OCI-LY1 (cell line): Measurements from ENCODE around the gene B4GALT5.

ENCODE experiments used
- H2AFZ ChIP-seq: fragments of 200-600 bp; sonication (generic), shearing (Covaris generic); 2 replicates; pipeline ENCODE4 v1.6.0; 2014; ENCODE audit warnings: antibody characterized with exemption, mild to moderate bottlenecking, low read length
- H3F3A ChIP-seq: fragments of 200-600 bp; sonication (generic), shearing (Covaris generic); 2 replicates; pipeline ENCODE4 v1.6.0; 2014; ENCODE audit warnings: mild to moderate bottlenecking, antibody characterized with exemption, low read length, moderate library complexity; ENCODE audit not compliant: insufficient read depth
- H3K27ac ChIP-seq: fragments of 200-600 bp; sonication (generic); 2 replicates; pipeline ENCODE4 v1.5.1; 2014; ENCODE audit warnings: low read length, mixed run types, mild to moderate bottlenecking, low read depth; ENCODE audit not compliant: poor library complexity, severe bottlenecking
- H3K27me3 ChIP-seq: fragments of 200-600 bp; sonication (generic); 2 replicates; pipeline ENCODE4 v1.6.0; 2014; ENCODE audit warnings: antibody characterized with exemption, mild to moderate bottlenecking, low read length, moderate library complexity; ENCODE audit not compliant: insufficient read depth
- H3K36me3 ChIP-seq: fragments of 200-600 bp; sonication (generic); 2 replicates; pipeline ENCODE4 v1.6.1; 2014; ENCODE audit warnings: mild to moderate bottlenecking, antibody characterized with exemption, low read length, moderate library complexity, mixed read lengths; ENCODE audit not compliant: insufficient read depth
- H3K4me1 ChIP-seq: fragments of 200-600 bp; sonication (generic); 2 replicates; pipeline ENCODE4 v1.5.1; 2014; ENCODE audit warnings: mild to moderate bottlenecking, low read length, moderate library complexity; ENCODE audit not compliant: insufficient read depth, severe bottlenecking
- H3K4me2 ChIP-seq: fragments of 200-600 bp; sonication (generic), shearing (Covaris generic); 2 replicates; pipeline ENCODE4 v1.6.1; 2014; ENCODE audit warnings: low read length
- H3K4me3 ChIP-seq: fragments of 200-600 bp; sonication (generic); 2 replicates; pipeline ENCODE4 v1.5.1; 2014; ENCODE audit warnings: low read length, low read depth, mild to moderate bottlenecking, mixed read lengths; ENCODE audit not compliant: poor library complexity, severe bottlenecking
- H3K79me2 ChIP-seq: fragments of 200-600 bp; shearing (Covaris generic); 2 replicates; pipeline ENCODE4 v1.6.1; 2016; ENCODE audit warnings: mixed run types, low read length, mixed read lengths; ENCODE audit not compliant: insufficient read depth
- H3K9ac ChIP-seq: fragments of 200-600 bp; sonication (generic), shearing (Covaris generic); 2 replicates; pipeline ENCODE4 v1.6.1; 2014; ENCODE audit warnings: mild to moderate bottlenecking, low read length, mixed read lengths
- H3K9me2 ChIP-seq: fragments of 200-600 bp; sonication (generic), shearing (Covaris generic); 2 replicates; pipeline ENCODE4 v1.6.1; 2014; ENCODE audit warnings: low read depth, mild to moderate bottlenecking, low read length, mixed read lengths
- H3K9me3 ChIP-seq: fragments of 200-600 bp; shearing (Covaris generic); 2 replicates; pipeline ENCODE4 v1.6.1; 2014; ENCODE audit warnings: low read length, mixed read lengths
- H4K20me1 ChIP-seq: fragments of 200-600 bp; sonication (generic), shearing (Covaris generic); 2 replicates; pipeline ENCODE4 v1.6.0; 2016; ENCODE audit warnings: mild to moderate bottlenecking, low read length; ENCODE audit not compliant: insufficient read depth
- EZH2 ChIP-seq: fragments of 200-600 bp; sonication (generic), shearing (Covaris generic); IDR thresholded peaks from 2 replicates; pipeline ENCODE4 v1.8.0; 2017; ENCODE audit warnings: borderline replicate concordance, mixed run types, mild to moderate bottlenecking, antibody characterized with exemption, low read length, moderate library complexity, mixed read lengths
- TF ChIP-seq, protein P1 (sequence below): fragments of 200-600 bp; sonication (generic), shearing (Covaris generic); IDR thresholded peaks from 2 replicates; pipeline ENCODE4 v1.5.1; 2017; ENCODE audit warnings: mild to moderate bottlenecking, antibody characterized with exemption, low read length, moderate library complexity, mixed read lengths

The B4GALT5 gene

DNA sequence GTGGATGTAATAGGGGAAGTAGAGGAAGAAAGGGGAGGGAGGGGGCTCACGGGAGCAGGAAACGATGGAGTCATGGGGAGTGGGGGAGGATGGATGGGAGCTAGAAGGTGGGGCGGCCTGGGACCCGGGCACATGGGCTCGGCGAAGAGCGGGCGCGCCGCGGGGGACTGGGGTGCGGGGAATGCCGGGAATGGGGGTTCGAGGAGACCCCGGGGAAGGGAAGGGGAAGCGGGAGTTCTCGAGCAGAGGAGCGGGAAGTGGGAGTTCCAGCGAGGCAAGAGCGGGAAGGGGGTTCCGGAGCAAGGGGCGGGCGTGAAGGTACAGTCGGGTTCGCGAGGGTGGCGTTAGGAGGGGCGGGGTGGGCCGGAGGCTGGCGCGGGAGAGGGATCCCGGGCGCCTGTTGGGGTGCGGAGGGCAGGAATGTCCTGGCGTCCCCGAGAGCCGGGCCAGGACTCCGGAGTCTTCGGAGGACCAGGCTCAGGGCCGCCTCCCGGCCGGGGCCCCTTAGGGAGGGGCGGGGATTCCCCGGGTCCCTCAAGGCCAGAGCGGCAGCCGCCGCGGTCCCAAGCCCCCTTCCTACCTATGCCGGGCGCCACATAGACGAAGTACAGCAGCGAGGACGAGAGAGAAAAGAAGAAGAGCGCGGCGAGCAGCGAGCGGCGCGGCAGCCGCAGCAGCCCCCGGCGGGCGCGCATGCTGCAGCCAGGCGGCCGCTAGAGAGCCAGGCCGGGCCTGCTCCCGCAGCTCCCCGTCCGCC, 504 bp downstream of the B4GALT5 start:
- no peaks in the 10 kb centered on the region for H4K20me1 ChIP-seq
- H3K4me1 ChIP-seq, result peaks cover 51% of the 10 kb centered on the region
- H3K9me2 ChIP-seq, result no peaks in the 10 kb centered on the region
- H3K79me2 ChIP-seq, result peaks cover 52% of the 10 kb centered on the region
- H3K27ac ChIP-seq, result peak overlapping the region; percentile 87
- H3K36me3 ChIP-seq, result no peaks in the 10 kb centered on the region
- peak overlapping the region; percentile 95 for H3K9ac ChIP-seq
- TF ChIP-seq EZH2, result no peak
- TF ChIP-seq, protein P1, sequence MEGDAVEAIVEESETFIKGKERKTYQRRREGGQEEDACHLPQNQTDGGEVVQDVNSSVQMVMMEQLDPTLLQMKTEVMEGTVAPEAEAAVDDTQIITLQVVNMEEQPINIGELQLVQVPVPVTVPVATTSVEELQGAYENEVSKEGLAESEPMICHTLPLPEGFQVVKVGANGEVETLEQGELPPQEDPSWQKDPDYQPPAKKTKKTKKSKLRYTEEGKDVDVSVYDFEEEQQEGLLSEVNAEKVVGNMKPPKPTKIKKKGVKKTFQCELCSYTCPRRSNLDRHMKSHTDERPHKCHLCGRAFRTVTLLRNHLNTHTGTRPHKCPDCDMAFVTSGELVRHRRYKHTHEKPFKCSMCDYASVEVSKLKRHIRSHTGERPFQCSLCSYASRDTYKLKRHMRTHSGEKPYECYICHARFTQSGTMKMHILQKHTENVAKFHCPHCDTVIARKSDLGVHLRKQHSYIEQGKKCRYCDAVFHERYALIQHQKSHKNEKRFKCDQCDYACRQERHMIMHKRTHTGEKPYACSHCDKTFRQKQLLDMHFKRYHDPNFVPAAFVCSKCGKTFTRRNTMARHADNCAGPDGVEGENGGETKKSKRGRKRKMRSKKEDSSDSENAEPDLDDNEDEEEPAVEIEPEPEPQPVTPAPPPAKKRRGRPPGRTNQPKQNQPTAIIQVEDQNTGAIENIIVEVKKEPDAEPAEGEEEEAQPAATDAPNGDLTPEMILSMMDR, result no peak
- H2AFZ ChIP-seq, result no peak overlapping the region
- H3F3A ChIP-seq, result no peaks in the 10 kb centered on the region; the same call in 1 of the 2 replicates
- H3K4me3 ChIP-seq, result peak overlapping the region; percentile 95
- H3K27me3 ChIP-seq, result no peaks in the 10 kb centered on the region
- no peaks in the 10 kb centered on the region for H3K9me3 ChIP-seq
- peak overlapping the region; percentile 73 for H3K4me2 ChIP-seq

DNA sequence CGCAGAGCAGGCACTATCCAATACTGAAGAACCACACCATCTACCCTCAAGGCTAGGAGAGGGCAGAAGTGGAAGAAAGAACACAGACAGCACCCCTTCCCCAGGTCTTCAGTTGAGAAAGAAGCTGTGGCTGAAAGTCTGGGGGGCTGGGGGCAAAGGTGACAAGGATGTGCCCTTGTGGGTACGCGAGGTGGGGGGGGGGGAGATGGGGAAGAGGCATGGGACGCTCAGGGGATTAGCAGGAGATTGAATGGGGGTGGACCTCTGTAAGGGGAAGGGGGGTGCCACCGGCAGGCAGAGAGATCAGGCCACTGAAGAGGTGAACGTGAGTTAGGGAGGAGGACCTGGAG, 1.1 kb downstream of the B4GALT5 start:
- peaks cover 54% of the 10 kb centered on the region for H3K4me1 ChIP-seq
- H3K4me2 ChIP-seq, result peak overlapping the region; percentile 73
- peak overlapping the region; percentile 87 for H3K27ac ChIP-seq
- H3F3A ChIP-seq, result no peaks in the 10 kb centered on the region; the same call in 1 of the 2 replicates
- no peaks in the 10 kb centered on the region for H4K20me1 ChIP-seq
- no peaks in the 10 kb centered on the region for H3K27me3 ChIP-seq
- no peaks in the 10 kb centered on the region for H3K9me3 ChIP-seq
- H3K9me2 ChIP-seq, result no peaks in the 10 kb centered on the region
- H2AFZ ChIP-seq, result no peak overlapping the region
- peaks cover 57% of the 10 kb centered on the region for H3K79me2 ChIP-seq
- H3K4me3 ChIP-seq, result peak overlapping the region; percentile 95
- H3K36me3 ChIP-seq, result no peaks in the 10 kb centered on the region
- H3K9ac ChIP-seq, result peak overlapping the region; percentile 95
- TF ChIP-seq EZH2, result no peak
- TF ChIP-seq, protein P1, result no peak

DNA sequence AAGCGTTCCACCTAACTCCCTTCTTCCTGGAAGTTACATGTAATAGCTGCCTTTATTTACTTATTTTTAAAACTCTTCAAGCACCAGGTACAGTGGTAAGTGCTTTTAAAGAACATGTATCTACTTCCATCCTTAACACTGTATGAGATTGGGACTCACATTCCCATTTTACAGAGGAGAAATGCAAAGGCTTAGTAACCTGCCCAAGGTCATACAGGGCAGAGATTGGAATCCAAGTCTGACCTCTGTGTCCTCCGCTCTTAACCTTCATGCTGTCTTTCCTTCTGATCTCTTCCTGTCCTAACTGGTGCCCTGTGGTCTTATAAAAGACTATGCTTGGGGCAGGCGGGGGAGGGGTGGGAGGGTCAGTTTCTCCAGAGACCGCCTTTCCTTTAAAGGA, 1.6 kb downstream of the B4GALT5 start:
- Histone ChIP-seq H3K79me2 (peaks cover 62% of the 10 kb centered on the region), H3K4me2 (peak overlapping the region; percentile 73), H3F3A (no peaks in the 10 kb centered on the region), H3K4me3 (peak overlapping the region; percentile 95), H3K27me3 (no peaks in the 10 kb centered on the region), H3K27ac (peak overlapping the region; percentile 87), H3K9ac (peak overlapping the region; percentile 95), H4K20me1 (no peaks in the 10 kb centered on the region), H2AFZ (no peak overlapping the region), H3K4me1 (peaks cover 56% of the 10 kb centered on the region), H3K36me3 (no peaks in the 10 kb centered on the region), H3K9me3 (no peaks in the 10 kb centered on the region), H3K9me2 (no peaks in the 10 kb centered on the region)
- TF ChIP-seq, protein P1, result no peak
- no peak for TF ChIP-seq EZH2
